PC-3 (cell line): ENCODE data around the gene PASK. TPM values are rescaled to one million over a fixed set of nuclear protein-coding genes. Genes with fewer than 3 reads are reported as not detected.

Source experiments
- ATAC-seq: fragments of 200-7000 bp; cut with Tn5 transposase; 2 replicates; pipeline ENCODE4 v1.9.1; 2020; ENCODE audit warnings: mild to moderate bottlenecking, moderate library complexity
- BruUV-seq: library from RNA; stranded (reverse); fragments of 400-500 nt; replicated peaks from 2 replicates; lab custom pipeline; 2021; lab: Mats Ljungman, UMichigan
- CTCF ChIA-PET: fragments of 300-600 bp; sonication (Branson Sonifier 250); formaldehyde crosslinking; loops from one replicate; lab custom pipeline; 2022; ENCODE audit warnings: antibody characterized with exemption; lab: Charles Lee
- POLR2A ChIA-PET: fragments of 300-600 bp; sonication (Branson Sonifier 250); formaldehyde crosslinking; loops from one replicate; lab custom pipeline; 2022; ENCODE audit warnings: antibody characterized with exemption; ENCODE audit not compliant: unreplicated experiment; lab: Charles Lee
- DNase-seq: peaks from one replicate; pipeline ENCODE4 v3.0.0-alpha.2; 2015
- H2AFZ ChIP-seq: fragments of 300-600 bp; sonication (generic); 2 replicates; pipeline ENCODE4 v1.6.0; 2016; ENCODE audit warnings: antibody characterized with exemption, low read length
- H3F3A ChIP-seq: fragments of 300-600 bp; sonication (generic); one replicate; pipeline ENCODE4 v1.6.0; 2017; ENCODE audit warnings: antibody characterized with exemption, low read length, control low read depth, mild to moderate bottlenecking; ENCODE audit not compliant: unreplicated experiment
- H3K27ac ChIP-seq: fragments of 300-600 bp; sonication (generic); 2 replicates; pipeline ENCODE4 v1.5.1; 2016; ENCODE audit warnings: mild to moderate bottlenecking, low read length
- H3K27me3 ChIP-seq: fragments of 300-600 bp; sonication (generic); 2 replicates; pipeline ENCODE4 v1.6.1; 2016; ENCODE audit warnings: low read length, mixed read lengths
- H3K36me3 ChIP-seq: fragments of 300-600 bp; sonication (generic); 2 replicates; pipeline ENCODE4 v1.6.1; 2016; ENCODE audit warnings: low read depth, mixed run types, low read length, mixed read lengths
- H3K4me1 ChIP-seq: fragments of 300-600 bp; sonication (generic); 2 replicates; pipeline ENCODE4 v1.5.1; 2016; ENCODE audit warnings: low read length; ENCODE audit not compliant: insufficient read depth
- H3K4me2 ChIP-seq: fragments of 300-600 bp; sonication (generic); 2 replicates; pipeline ENCODE4 v1.6.0; 2016; ENCODE audit warnings: low read length
- H3K4me3 ChIP-seq: fragments of 300-600 bp; sonication (generic); 2 replicates; pipeline ENCODE4 v1.5.1; 2016; ENCODE audit warnings: mild to moderate bottlenecking, low read length, mixed read lengths
- H3K79me2 ChIP-seq: fragments of 300-600 bp; sonication (generic); 2 replicates; pipeline ENCODE4 v1.6.1; 2017; ENCODE audit warnings: low read length, mixed read lengths
- H3K9ac ChIP-seq: fragments of 300-600 bp; sonication (generic); 2 replicates; pipeline ENCODE4 v1.6.0; 2016; ENCODE audit warnings: mild to moderate bottlenecking, low read length
- H3K9me2 ChIP-seq: fragments of 300-600 bp; sonication (generic); replicated peaks from 2 replicates; pipeline ENCODE4 v1.6.1; 2016; ENCODE audit warnings: mixed run types, low read length, mixed read lengths
- H3K9me3 ChIP-seq: fragments of 300-600 bp; sonication (generic); 2 replicates; pipeline ENCODE4 v1.6.1; 2016; ENCODE audit warnings: low read length, mixed read lengths
- H4K20me1 ChIP-seq: fragments of 300-600 bp; sonication (generic); 2 replicates; pipeline ENCODE4 v1.6.1; 2016; ENCODE audit warnings: low read length, mixed read lengths
- CTCF ChIP-seq: fragments of 300-600 bp; sonication (generic); conservative IDR thresholded peaks from 2 replicates; pipeline ENCODE4 v1.5.1; 2017; ENCODE audit warnings: antibody characterized with exemption, low read depth, mild to moderate bottlenecking, low read length
- EZH2 ChIP-seq: fragments of 300-600 bp; sonication (generic); IDR thresholded peaks from one replicate; pipeline ENCODE4 v1.6.1; 2017; ENCODE audit warnings: antibody characterized with exemption, mild to moderate bottlenecking, low read length; ENCODE audit not compliant: unreplicated experiment
- EZH2phosphoT487 ChIP-seq: fragments of 300-600 bp; sonication (generic); IDR thresholded peaks from 2 replicates; pipeline ENCODE4 v1.6.1; 2018; ENCODE audit warnings: mild to moderate bottlenecking, antibody characterized with exemption, low read length, borderline replicate concordance
- intact Hi-C: fragments of 100-400 bp; cut with micrococcal nuclease; formaldehyde crosslinking; loops from 2 replicates; pipeline ENCODE4 v1.9.0; 2023
- total RNA-seq: library from RNA; depleted of rRNA; stranded (reverse); fragments of >200 nt; gene quantifications from 2 replicates; pipeline ENCODE4 v1.2.3, GENCODE V29; 2014

Gene PASK
- total RNA-seq, 1 experiment from 2014 or later: 4.1 TPM

DNA sequence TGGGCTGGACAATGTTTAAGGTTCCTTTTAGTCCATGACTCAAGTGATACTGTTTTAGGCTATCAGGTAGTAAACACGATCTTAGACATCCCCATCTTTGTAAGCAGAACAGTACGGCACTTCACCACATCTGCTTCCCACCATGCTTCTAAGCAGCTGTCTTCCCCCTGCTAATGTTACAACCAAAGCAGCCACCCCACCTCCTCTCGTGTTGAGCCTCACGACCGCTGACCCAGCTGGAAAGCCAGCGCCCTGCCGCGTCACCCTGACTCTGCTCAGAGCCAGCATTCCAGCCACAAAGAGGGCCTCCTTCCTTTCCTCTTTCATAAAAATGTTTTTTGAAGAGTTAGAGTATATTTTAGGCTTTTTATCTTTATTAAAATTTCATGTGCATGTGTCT is 56.6 kb downstream of the PASK start:
- Histone ChIP-seq H2AFZ (no peak overlapping the region), H3K9ac (no peak overlapping the region), H4K20me1 (no peaks in the 10 kb centered on the region), H3F3A (no peaks in the 10 kb centered on the region), H3K9me2 (no peaks in the 10 kb centered on the region), H3K27me3 (no peaks in the 10 kb centered on the region), H3K4me2 (no peak overlapping the region), H3K4me1 (no peaks in the 10 kb centered on the region), H3K27ac (no peak overlapping the region), H3K79me2 (no peaks in the 10 kb centered on the region), H3K9me3 (no peaks in the 10 kb centered on the region), H3K36me3 (no peaks in the 10 kb centered on the region), H3K4me3 (no peak overlapping the region)
- no peak for TF ChIP-seq EZH2
- no peak for TF ChIP-seq EZH2phosphoT487
- TF ChIP-seq CTCF: no peak
- intact Hi-C loops: no loop called here
- ATAC-seq (no peak), DNase-seq (no peak)
- ChIA-PET POLR2A (no interaction called here), CTCF (no interaction called here)
- BruUV-seq: no TSS peak

- H2AFZ ChIP-seq: no peak overlapping the region
- no peaks in the 10 kb centered on the region for H3K79me2 ChIP-seq
- no peak for DNase-seq
- H3K4me1 ChIP-seq: no peaks in the 10 kb centered on the region
- ChIA-PET POLR2A (no interaction called here), CTCF (no interaction called here)
- ATAC-seq: no peak
- TF ChIP-seq CTCF (no peak), EZH2phosphoT487 (no peak), EZH2 (no peak)
- H3K9me3 ChIP-seq: no peaks in the 10 kb centered on the region
- no peak overlapping the region for H3K27ac ChIP-seq
- no peak overlapping the region for H3K4me3 ChIP-seq
- no peaks in the 10 kb centered on the region for H3F3A ChIP-seq
- no peaks in the 10 kb centered on the region for H3K9me2 ChIP-seq
- no peak overlapping the region for H3K4me2 ChIP-seq
- BruUV-seq: no TSS peak
- intact Hi-C loops: no loop called here
- no peak overlapping the region for H3K9ac ChIP-seq
- no peaks in the 10 kb centered on the region for H3K36me3 ChIP-seq
- no peaks in the 10 kb centered on the region for H4K20me1 ChIP-seq
- H3K27me3 ChIP-seq: no peaks in the 10 kb centered on the region
Observed at GRCh38 chr2:241091734-241092445, 57.4 kb downstream of the PASK start.

DNA sequence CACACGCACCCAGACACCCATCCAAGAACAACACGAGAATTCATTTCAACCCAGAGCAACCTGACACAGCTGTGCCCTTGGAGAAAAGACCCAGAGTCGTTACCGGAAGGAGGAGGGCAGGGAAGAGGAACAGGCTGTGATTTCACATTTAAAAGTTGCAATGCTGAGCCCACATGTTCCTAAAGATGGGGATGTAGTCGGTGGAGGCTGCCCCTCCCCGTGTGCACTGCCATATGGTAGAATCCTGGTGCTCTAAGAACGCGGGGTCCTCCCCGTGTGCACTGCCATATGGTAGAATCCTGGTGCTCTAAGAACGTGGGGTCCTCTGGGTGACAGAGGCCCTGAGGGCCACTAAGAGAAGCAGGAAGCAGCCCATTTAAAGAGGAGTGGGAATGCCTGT is 58.1 kb downstream of the PASK start:
- H3K27ac ChIP-seq: no peak overlapping the region
- H3K4me2 ChIP-seq: no peak overlapping the region
- no peaks in the 10 kb centered on the region for H3K27me3 ChIP-seq
- H3K9me2 ChIP-seq: no peaks in the 10 kb centered on the region
- POLR2A ChIA-PET: no interaction called here
- H3K36me3 ChIP-seq: no peaks in the 10 kb centered on the region
- ATAC-seq: no peak
- H3K4me3 ChIP-seq: no peak overlapping the region
- H3K9ac ChIP-seq: no peak overlapping the region
- H2AFZ ChIP-seq: no peak overlapping the region
- H3K79me2 ChIP-seq: no peaks in the 10 kb centered on the region
- DNase-seq: no peak
- no peaks in the 10 kb centered on the region for H3K4me1 ChIP-seq
- no TSS peak for BruUV-seq
- H3F3A ChIP-seq: no peaks in the 10 kb centered on the region
- CTCF ChIA-PET: no interaction called here
- H3K9me3 ChIP-seq: no peaks in the 10 kb centered on the region
- TF ChIP-seq EZH2 (no peak), CTCF (no peak), EZH2phosphoT487 (no peak)
- intact Hi-C loops: no loop called here
- H4K20me1 ChIP-seq: no peaks in the 10 kb centered on the region
